Measurements from ENCODE around the gene SPRYD3. TPM values are rescaled to one million over a fixed set of nuclear protein-coding genes. Genes with fewer than 3 reads are reported as not detected.

The SPRYD3 gene
- 31.6 to 38.1 TPM (median 36.6 TPM) in 5 replicates for total RNA-seq (2022; extraction: Qiagen RNA extraction)

GRCh38 chr12:53079226-53080117, at the start of gene SPRYD3:
Gene SPRYD3 (minus strand): TSS chr12:53079390. CDS start chr12:53079333, 57 bp downstream.

DNA sequence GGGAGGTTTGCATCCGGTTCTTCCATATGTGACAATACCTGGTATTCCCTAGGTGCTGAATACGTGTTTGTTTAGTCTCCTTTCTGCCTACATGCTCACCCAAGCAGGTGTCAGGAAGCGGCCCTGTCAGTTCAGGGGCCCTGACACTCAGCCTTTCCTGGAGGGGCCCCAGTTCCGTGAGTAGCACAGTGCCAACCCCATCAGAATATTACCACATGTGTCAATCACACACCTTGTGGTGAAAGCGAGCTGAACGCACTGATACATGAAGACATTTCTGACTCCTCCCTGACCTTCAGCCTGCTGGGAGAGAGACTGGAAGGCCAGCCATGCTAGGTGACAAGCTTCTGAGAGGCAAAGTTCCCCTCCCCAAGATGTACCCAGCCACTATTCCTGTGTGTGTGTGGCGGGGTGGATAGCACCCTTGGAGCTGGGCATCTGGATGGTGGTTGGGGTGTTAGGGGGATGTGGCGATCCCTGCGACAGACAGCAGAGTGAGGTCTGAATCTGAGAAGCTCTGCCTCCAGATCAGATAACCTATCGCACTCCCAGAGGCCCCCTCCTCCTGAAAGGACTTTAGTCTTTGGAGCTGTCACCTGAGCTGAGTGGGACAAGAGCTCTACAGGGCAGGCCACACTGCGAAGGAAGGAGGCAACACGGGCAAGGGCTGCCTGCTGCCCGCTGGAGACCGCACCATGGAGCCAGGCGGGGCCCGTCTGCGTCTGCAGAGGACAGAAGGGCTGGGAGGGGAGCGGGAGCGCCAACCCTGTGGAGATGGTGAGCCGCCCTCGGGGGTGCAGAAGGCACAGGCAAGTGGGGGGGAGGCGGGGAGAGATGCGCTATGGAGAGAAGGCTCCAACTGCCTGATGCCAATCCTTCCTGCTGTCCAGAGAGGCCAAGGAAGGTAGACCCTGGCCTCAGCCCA, 24.0 kb upstream of the SPRYD3 start, which contains the start of gene SOAT2:
Gene SOAT2, plus strand, starts transcription at position 604 of the 925 bp plus-strand sequence. Its CDS starts 92 bp downstream, at position 696.

GRCh38 chr12:53097564-53098353, 18.6 kb upstream of the SPRYD3 start, which contains the start of gene IGFBP6:
Gene IGFBP6 (plus strand): TSS chr12:53097667. CDS start chr12:53097718, 51 bp downstream.

DNA sequence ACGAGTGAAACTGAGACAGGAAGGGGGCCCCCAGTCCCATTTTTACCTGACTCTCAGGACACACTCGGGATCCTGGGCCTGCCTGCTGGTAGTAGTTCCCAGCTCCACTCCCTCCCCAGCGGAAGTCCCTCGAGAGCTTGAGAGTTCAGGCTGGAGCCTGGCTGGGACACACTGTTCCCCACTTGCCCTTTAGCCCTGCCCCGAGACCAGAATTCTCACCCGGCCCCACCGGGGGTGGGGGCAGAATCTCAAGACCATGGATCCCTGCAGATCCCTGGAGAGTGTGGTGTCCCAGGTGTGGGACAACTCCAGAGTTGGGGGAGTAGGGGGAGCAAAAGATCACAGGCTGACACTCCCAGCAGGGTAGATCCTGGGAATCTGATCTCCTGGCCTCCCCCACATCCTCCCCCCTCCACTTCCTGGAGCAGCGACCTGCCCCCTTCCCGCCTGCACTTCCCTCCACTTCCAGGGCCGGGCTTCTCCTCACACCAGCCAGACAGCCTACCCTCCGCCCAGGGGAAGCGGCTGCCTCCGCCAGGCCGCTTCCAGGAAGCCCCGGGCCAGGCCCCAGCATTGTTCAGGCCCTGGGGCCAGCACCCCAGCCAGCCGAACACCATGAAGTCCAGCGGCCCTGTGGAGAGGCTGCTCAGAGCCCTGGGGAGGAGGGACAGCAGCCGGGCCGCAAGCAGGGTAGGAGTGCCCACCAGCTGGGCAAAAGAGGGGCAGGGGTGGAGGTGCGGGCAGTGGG, 29.4 kb downstream of the SPRYD3 start, which contains the start of gene TNS2:
Gene TNS2, plus strand, starts transcription at position 495 of the 748 bp plus-strand sequence. Its CDS starts 121 bp downstream, at position 616.

Other genes with a start within 250 kb of the SPRYD3 start
- gene KRT79, start 245.1 kb downstream of the SPRYD3 start, total RNA-seq (2022; extraction: Qiagen RNA extraction) = 0.08 to 0.10 TPM in 2 of 5 replicates, not detected in the others
- 0.10 to 0.31 TPM (median 0.15 TPM) in 3 of 5 replicates, not detected in the others for gene KRT78, start 230.4 kb downstream of the SPRYD3 start, total RNA-seq (2022; extraction: Qiagen RNA extraction)
- gene KRT8, start 174.3 kb downstream of the SPRYD3 start, total RNA-seq (2022; extraction: Qiagen RNA extraction) = 4,031 to 4,993 TPM (median 4,777 TPM) in 5 replicates
- 2,830 to 3,225 TPM (median 2,990 TPM) in 5 replicates for gene KRT18, start 130.3 kb downstream of the SPRYD3 start, total RNA-seq (2022; extraction: Qiagen RNA extraction)
- 233 to 364 TPM (median 274 TPM) in 5 replicates for gene EIF4B, start 72.9 kb downstream of the SPRYD3 start, total RNA-seq (2022; extraction: Qiagen RNA extraction)
- gene TNS2, start 29.3 kb downstream of the SPRYD3 start, total RNA-seq (2022; extraction: Qiagen RNA extraction) = 35.6 to 67.7 TPM (median 53.7 TPM) in 5 replicates
- gene IGFBP6, start 18.3 kb upstream of the SPRYD3 start, total RNA-seq (2022; extraction: Qiagen RNA extraction) = 157 to 250 TPM (median 241 TPM) in 5 replicates
- gene SOAT2, start 24.1 kb upstream of the SPRYD3 start, total RNA-seq (2022; extraction: Qiagen RNA extraction) = 0.14 to 0.28 TPM (median 0.23 TPM) in 5 replicates
- gene ZNF740, start 101.3 kb upstream of the SPRYD3 start, total RNA-seq (2022; extraction: Qiagen RNA extraction) = 10.9 to 16.1 TPM (median 13.8 TPM) in 5 replicates
- 4.4 to 9.9 TPM (median 6.6 TPM) in 5 replicates for gene CSAD, start 101.5 kb upstream of the SPRYD3 start, total RNA-seq (2022; extraction: Qiagen RNA extraction)
- gene ITGB7, start 127.9 kb upstream of the SPRYD3 start, total RNA-seq (2022; extraction: Qiagen RNA extraction) = 0.35 to 0.84 TPM (median 0.55 TPM) in 5 replicates
- 19.2 to 26.6 TPM (median 24.6 TPM) in 5 replicates for gene RARG, start 152.8 kb upstream of the SPRYD3 start, total RNA-seq (2022; extraction: Qiagen RNA extraction)
- gene ESPL1, start 188.9 kb upstream of the SPRYD3 start, total RNA-seq (2022; extraction: Qiagen RNA extraction) = 15.5 to 21.8 TPM (median 19.0 TPM) in 5 replicates
- gene PFDN5, start 216.2 kb upstream of the SPRYD3 start, total RNA-seq (2022; extraction: Qiagen RNA extraction) = 476 to 584 TPM (median 513 TPM) in 5 replicates
- gene MYG1, start 220.3 kb upstream of the SPRYD3 start, total RNA-seq (2022; extraction: Qiagen RNA extraction) = 70.1 to 96.3 TPM (median 90.1 TPM) in 5 replicates
- gene AAAS, start 242.2 kb upstream of the SPRYD3 start, total RNA-seq (2022; extraction: Qiagen RNA extraction) = 69.8 to 82.5 TPM (median 75.9 TPM) in 5 replicates

Data from A549 treated with Mapracorat at 1 μM for 4 hours (cell line).